ENCODE results near the gene TRAFD1.

The TRAFD1 gene

DNA sequence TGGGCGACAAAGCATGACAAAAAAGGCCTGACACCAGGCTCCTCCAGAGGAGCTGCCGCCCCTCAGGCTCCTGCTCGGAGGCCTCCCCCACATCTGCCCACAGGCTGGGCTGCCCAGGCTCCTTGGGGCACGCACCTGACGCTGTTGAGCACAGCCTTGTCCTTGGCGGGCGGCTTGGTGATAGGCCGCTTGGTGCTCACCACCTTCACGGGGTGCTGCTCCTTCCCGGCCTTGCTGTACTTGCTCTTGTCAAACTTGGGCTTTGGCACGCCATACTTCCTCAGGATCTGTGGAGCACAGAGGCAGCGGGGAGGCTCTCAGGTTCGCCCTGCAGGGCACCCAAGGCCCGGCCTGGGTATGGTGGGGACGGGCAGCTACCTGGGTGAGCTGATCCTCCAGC, 53.4 kb downstream of the TRAFD1 start:
- no peak for DNase-seq (ENCODE audit: low read depth, low spot score)

- DNase-seq (ENCODE audit: low read depth, low spot score), result no peak
Observed at GRCh38 chr12:112179341-112179740, 54.0 kb downstream of the TRAFD1 start.

DNA sequence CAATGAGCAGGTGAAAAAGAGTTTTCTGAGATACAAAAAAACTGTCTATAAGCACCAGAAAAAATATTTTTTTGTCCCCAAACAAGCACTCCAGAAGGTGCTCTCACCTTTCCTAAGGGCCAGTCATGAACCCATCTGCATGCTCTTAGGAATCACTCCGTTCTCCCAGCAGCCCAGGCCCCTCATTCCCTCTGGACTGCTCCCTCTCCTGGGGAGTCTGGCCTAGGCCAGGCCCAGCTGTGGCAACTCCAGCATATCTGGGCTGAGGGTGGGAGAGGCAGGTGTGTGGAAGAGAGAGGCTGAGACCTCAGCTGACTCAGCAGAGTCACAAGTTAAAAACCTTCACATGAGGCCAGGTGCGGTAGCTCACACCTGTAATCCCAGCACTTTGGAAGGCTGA, 54.6 kb downstream of the TRAFD1 start:
- no peak for DNase-seq (ENCODE audit: low read depth, low spot score)

- no peak for DNase-seq (ENCODE audit: low read depth, low spot score)
Observed at GRCh38 chr12:112180422-112180821, 55.1 kb downstream of the TRAFD1 start.

DNA sequence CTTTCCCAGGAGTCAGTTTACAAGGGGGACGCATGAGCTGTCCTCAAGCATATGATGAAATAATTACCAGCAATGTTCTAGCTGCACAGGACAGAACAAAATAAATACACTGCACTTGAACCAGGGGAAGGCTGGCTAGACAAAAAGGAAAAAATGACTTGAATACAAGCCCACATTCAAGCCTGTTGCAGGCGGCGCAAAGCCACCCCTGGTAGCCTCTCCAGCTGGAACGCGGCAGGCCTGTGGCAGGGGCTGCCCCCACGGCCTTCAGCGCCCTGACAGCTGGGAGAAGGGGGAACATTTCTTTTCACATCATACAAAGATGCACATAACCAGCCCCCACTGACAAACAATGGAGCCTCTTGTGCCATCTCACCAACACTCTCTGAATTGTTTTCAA, 57.1 kb downstream of the TRAFD1 start:
- DNase-seq (ENCODE audit: low read depth, low spot score), result no peak

- DNase-seq (ENCODE audit: low read depth, low spot score), result no peak
Observed at GRCh38 chr12:112183141-112184021, 58.0 kb downstream of the TRAFD1 start.

DNA sequence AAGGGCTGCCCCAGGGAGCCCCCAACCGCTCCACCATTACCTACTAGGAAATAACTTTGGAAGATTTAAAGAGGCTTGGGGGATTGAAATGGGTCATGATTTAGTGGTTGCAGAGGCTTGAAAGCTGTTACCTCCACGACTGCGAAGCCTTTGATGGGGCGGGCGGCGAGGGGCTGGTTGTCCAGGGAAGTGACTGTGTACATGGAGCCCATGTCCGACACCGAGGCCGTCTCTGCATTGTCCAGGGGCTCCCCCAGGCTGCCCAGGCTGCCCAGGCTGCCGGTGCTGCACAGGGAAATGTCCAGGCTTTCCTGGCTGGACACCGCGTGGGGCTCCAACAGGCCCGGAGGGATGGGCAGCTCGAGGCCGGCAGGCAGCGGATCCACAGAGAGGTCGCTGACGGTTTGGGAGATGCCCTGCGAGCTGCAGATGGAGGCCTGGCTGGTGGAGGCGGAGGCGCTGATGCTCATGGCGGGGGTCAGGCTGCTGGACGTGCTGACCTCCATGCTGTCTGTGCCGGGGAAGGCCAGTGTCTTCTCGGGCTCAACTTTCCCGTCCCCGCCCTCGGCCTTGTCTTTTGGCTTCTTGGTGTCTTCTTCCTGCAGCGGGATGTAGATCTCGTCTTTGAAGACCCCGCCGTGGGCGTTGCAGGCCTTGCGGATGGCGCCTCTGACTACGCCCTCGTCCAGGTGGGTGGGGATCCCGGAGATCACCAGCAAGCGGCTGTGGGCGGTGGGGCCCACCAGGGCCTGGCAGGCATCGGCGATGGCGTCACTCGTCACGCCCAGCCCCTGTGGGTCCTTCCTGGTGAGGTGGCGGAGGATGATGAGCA, 58.9 kb downstream of the TRAFD1 start:
- no peak for DNase-seq (ENCODE audit: low read depth, low spot score)

- no peak for DNase-seq (ENCODE audit: low read depth, low spot score)
Observed at GRCh38 chr12:112185093-112185923, 59.9 kb downstream of the TRAFD1 start.

GRCh38 chr12:112188130-112188830, 62.9 kb downstream of the TRAFD1 start:
- no peak for DNase-seq (ENCODE audit: low read depth, low spot score)

DNA sequence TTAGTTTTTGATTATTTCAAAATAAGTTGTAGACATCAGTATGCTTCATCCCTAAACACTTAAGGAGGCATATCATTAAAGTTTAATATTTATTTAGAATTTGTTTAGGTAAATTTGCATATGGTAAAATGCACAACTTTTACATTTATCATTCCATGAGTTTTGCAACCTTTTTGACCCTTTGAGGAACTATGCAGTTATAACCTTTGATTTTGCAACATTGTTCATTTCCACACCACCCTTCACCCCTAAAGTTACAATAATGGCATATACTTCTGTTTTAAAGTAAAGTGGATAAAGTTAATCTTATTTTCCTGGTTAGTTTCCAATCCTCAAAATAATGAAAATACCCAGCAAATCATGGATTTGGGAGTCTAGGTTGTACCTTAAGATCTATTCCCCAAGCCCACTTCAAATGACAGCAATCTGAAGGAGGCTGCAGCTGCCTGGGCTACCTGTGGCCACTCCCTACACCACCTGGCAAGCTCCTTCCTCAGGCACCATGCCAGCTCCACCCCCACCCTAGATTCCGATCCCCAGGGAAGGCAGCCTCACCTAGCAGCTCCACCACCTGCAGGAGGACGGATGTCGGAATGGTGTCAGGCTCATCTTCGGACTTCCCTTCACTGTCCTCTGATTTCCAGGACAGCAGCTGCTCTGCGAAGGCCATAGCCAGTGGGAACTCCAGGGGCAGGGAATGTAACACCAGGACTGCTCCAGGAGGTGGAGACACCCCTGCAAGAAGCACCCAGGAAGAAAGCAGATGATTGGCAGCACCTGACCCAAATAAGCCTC, 65.1 kb downstream of the TRAFD1 start:
- no peak for DNase-seq (ENCODE audit: low read depth, low spot score)

DNA sequence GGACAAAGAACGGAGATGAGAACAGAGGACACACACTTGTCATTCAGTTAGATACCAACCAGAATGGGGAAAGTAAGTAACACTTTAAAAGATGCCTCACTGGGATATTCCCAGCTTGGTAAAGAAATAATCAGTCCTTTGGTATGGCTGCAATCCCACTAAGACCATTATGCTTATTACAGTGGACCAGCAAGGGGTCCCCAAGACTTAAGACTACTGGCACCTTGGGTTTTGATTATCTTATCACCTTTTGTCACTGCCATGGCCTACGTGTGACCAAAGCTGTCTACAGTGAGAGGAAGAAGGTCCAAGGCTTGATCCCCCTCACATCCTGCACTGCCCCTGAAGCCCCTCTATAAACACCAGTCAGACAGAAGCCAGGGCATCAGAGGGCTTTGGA, 65.8 kb downstream of the TRAFD1 start:
- DNase-seq (ENCODE audit: low read depth, low spot score), result no peak

- no peak for DNase-seq (ENCODE audit: low read depth, low spot score)
Observed at GRCh38 chr12:112191840-112192321, 66.5 kb downstream of the TRAFD1 start.

- no peak for DNase-seq (ENCODE audit: low read depth, low spot score)
Observed at GRCh38 chr12:112192475-112192874, 67.1 kb downstream of the TRAFD1 start.

GRCh38 chr12:112194601-112195247, 69.4 kb downstream of the TRAFD1 start:
- DNase-seq (ENCODE audit: low read depth, low spot score), result no peak

GRCh38 chr12:112196196-112196875, 71.0 kb downstream of the TRAFD1 start:
- DNase-seq (ENCODE audit: low read depth, low spot score), result no peak

DNA sequence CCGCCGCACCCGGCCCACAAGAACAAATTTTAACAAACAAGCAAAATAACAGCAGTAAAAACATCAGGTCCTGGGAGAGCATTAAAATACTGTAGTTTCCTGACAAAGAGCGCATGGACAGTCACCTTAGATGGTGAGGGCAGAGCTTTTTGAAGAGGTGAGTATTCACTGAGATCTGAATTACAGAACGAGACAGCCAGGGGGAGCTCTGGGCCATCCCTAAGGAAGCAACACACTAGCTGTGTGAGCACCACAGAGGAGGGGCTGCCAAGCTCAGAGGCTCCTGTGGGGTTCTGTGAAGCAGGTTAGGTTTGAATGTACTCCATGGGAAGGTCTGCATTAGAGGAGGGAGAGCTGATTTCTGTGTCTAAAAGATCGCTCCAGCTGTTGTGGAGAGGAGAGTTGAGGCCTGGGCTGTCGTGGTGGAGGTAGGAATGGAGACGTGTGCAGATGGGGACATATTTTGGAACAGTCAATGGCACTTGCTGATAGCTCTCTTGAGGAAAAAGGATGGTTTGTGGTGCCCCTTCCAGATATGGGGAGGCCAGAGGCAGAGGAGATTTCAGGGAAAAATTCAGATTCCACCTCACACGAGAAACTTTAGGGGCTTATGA, 72.9 kb downstream of the TRAFD1 start:
- no peak for DNase-seq (ENCODE audit: low read depth, low spot score)

GRCh38 chr12:112199136-112199535, 73.8 kb downstream of the TRAFD1 start:
- DNase-seq (ENCODE audit: low read depth, low spot score), result no peak

All from activated CD4-positive, CD25-positive, alpha-beta regulatory T cell treated with anti-CD3 and anti-CD28 coated beads, Interleukin-2, amount 50 U/mL, for 16 hours (primary cell).